Fibroblast of lung (primary cell): ENCODE measurements around the gene CSNK2B.

ENCODE experiments used
- CTCF ChIP-seq, 2 donors: IDR thresholded peaks in 1 of 2; conservative IDR thresholded peaks in 1 of 2; 1 replicate in 1 of 2; 2 replicates in 1 of 2; pipeline ENCODE4 v1.5.1; 2011 to 2012; ENCODE audit warnings: low read length in 2 of 2, control low read depth in 1 of 2, inconsistent platforms in 1 of 2, low read depth in 1 of 2, mild to moderate bottlenecking in 1 of 2
- EZH2 ChIP-seq: IDR thresholded peaks from 2 replicates; pipeline ENCODE4 v1.5.1; 2012; ENCODE audit warnings: low read length, control low read depth, mild to moderate bottlenecking; ENCODE audit errors: missing control alignments

- no peak for TF ChIP-seq CTCF (conservative IDR thresholded peaks at IDR 0.05 in 1 of 2, IDR thresholded peaks at IDR 0.05 in 1 of 2; ENCODE audit: low read depth in 1 of 2, low read length in 2 of 2)
- TF ChIP-seq EZH2, result no peak
Measured at GRCh38 chr6:31627690-31628287, 38.1 kb upstream of the CSNK2B start.
